SK-N-SH (cell line): ENCODE results near the gene ZFYVE9. TPM values are rescaled to one million over a fixed set of nuclear protein-coding genes. Genes with fewer than 3 reads are reported as not detected.

Source experiments
- CTCF ChIA-PET: fragments of 300-600, 350-600 bp; formaldehyde crosslinking; extraction: SDS; loops from one replicate; lab custom pipeline; 2021; lab: Yijun Ruan, JAX
- POLR2A ChIA-PET: fragments of 350-600 bp; sonication (Branson Sonifier 250); formaldehyde crosslinking; extraction: SDS; loops from one replicate; lab custom pipeline; 2020; ENCODE audit warnings: antibody characterized with exemption, inconsistent platforms; lab: Yijun Ruan, JAX
- DNase-seq: peaks from one replicate; pipeline ENCODE4 v3.0.0; 2012
- H2AFZ ChIP-seq: fragments of 200-600 bp; sonication (generic); 2 replicates; pipeline ENCODE4 v1.8.1; 2016; ENCODE audit warnings: antibody characterized with exemption, mild to moderate bottlenecking, low read depth
- H3F3A ChIP-seq: fragments of 200-600 bp; sonication (generic); replicated peaks from 2 replicates; pipeline ENCODE3; 2016; ENCODE audit warnings: antibody characterized with exemption, mild to moderate bottlenecking; ENCODE audit not compliant: insufficient read depth
- H3K27ac ChIP-seq, 2 experiments: fragments of 200-500 bp in 1 of 2; fragments of 200-600 bp in 1 of 2; sonication (Bioruptor generic) in 1 of 2; sonication (generic), shearing (Covaris generic) in 1 of 2; 2 replicates each; pipeline versions ENCODE4 v1.5.1 to v1.6.1; 2014 to 2016; ENCODE audit warnings: low read depth in 2 of 2, inconsistent platforms in 1 of 2, low read length in 1 of 2, mild to moderate bottlenecking in 1 of 2, mixed read lengths in 1 of 2
- H3K27me3 ChIP-seq: fragments of 200-600 bp; sonication (generic), shearing (Covaris generic); 2 replicates; pipeline ENCODE4 v1.6.1; 2016; ENCODE audit warnings: mixed run types; ENCODE audit not compliant: insufficient read depth
- H3K36me3 ChIP-seq, 2 experiments: fragments of 200-500 bp in 1 of 2; fragments of 200-600 bp in 1 of 2; sonication (Bioruptor generic) in 1 of 2; sonication (generic) in 1 of 2; replicated peaks in 1 of 2; 2 replicates each; pipeline versions ENCODE3 to v1.5.1; 2014 to 2016; ENCODE audit warnings: low read length in 1 of 2, mild to moderate bottlenecking in 1 of 2; ENCODE audit not compliant: insufficient read depth in 2 of 2, control insufficient read depth in 1 of 2
- H3K4me1 ChIP-seq, 2 experiments: fragments of 200-500 bp in 1 of 2; fragments of 200-600 bp in 1 of 2; sonication (Bioruptor generic) in 1 of 2; sonication (generic), shearing (Covaris generic) in 1 of 2; 2 replicates each; pipeline versions ENCODE4 v1.5.1 to v1.6.1; 2014 to 2016; ENCODE audit warnings: low read depth in 1 of 2, low read length in 1 of 2, mixed run types in 1 of 2; ENCODE audit not compliant: insufficient read depth in 2 of 2, control insufficient read depth in 1 of 2
- H3K4me2 ChIP-seq: fragments of 200-600 bp; sonication (generic), shearing (Covaris generic); 2 replicates; pipeline ENCODE4 v1.6.1; 2017; ENCODE audit warnings: mixed run types
- H3K4me3 ChIP-seq, 2 experiments: fragments of 200-500 bp in 1 of 2; fragments of 200-600 bp in 1 of 2; sonication (Bioruptor generic) in 1 of 2; sonication (generic), shearing (Covaris generic) in 1 of 2; 2 replicates each; pipeline versions ENCODE4 v1.5.1 to v1.8.1; 2014 to 2016; ENCODE audit warnings: low read depth in 2 of 2, inconsistent platforms in 1 of 2, low read length in 1 of 2, mild to moderate bottlenecking in 1 of 2, mixed read lengths in 1 of 2, moderate library complexity in 1 of 2
- H3K79me2 ChIP-seq: fragments of 200-600 bp; sonication (generic); 2 replicates; pipeline ENCODE4 v1.8.1; 2017; ENCODE audit warnings: mild to moderate bottlenecking; ENCODE audit not compliant: insufficient read depth
- H3K9ac ChIP-seq: fragments of 200-600 bp; sonication (generic); 2 replicates; pipeline ENCODE4 v1.6.1; 2017; ENCODE audit warnings: mixed run types
- H3K9me2 ChIP-seq: fragments of 200-600 bp; sonication (generic); 2 replicates; pipeline ENCODE4 v1.6.1; 2017; ENCODE audit warnings: mixed run types
- H3K9me3 ChIP-seq: fragments of 200-600 bp; sonication (generic); 2 replicates; pipeline ENCODE4 v1.6.1; 2017; ENCODE audit warnings: mixed run types, mild to moderate bottlenecking, moderate library complexity
- H4K20me1 ChIP-seq: fragments of 200-600 bp; sonication (generic); 2 replicates; pipeline ENCODE4 v1.6.1; 2017; ENCODE audit warnings: mild to moderate bottlenecking, mixed run types; ENCODE audit not compliant: insufficient read depth
- EP300 ChIP-seq, 2 experiments: IDR thresholded peaks; 2 replicates each; pipeline versions ENCODE4 v1.4.0 to v1.6.1; 2012; ENCODE audit warnings: borderline replicate concordance in 1 of 2, low read depth in 1 of 2, low read length in 1 of 2
- FOXM1 ChIP-seq: IDR thresholded peaks from 2 replicates; pipeline ENCODE4 v1.4.0; 2012; ENCODE audit warnings: low read depth, mild to moderate bottlenecking
- GABPA ChIP-seq: IDR thresholded peaks from 2 replicates; pipeline ENCODE4 v1.4.0; 2012; ENCODE audit warnings: low read depth, mild to moderate bottlenecking
- GATA2 ChIP-seq: sonication (generic); formaldehyde crosslinking; IDR thresholded peaks from 2 replicates; pipeline ENCODE4 v1.5.0; 2020; ENCODE audit warnings: mild to moderate bottlenecking, missing genetic modification reagents
- JUND ChIP-seq: IDR thresholded peaks from 2 replicates; pipeline ENCODE4 v1.4.0; 2012
- MEF2A ChIP-seq: IDR thresholded peaks from 2 replicates; pipeline ENCODE4 v1.4.0; 2012; ENCODE audit warnings: low read depth, borderline replicate concordance
- NFIC ChIP-seq: IDR thresholded peaks from 2 replicates; pipeline ENCODE4 v1.4.0; 2012; ENCODE audit warnings: borderline replicate concordance
- POLR2AphosphoS5 ChIP-seq: IDR thresholded peaks from 2 replicates; pipeline ENCODE4 v1.6.1; 2012; ENCODE audit warnings: low read depth, low read length
- RAD21 ChIP-seq: IDR thresholded peaks from 2 replicates; pipeline ENCODE4 v1.6.1; 2012; ENCODE audit warnings: mild to moderate bottlenecking, low read length
- RCOR1 ChIP-seq: fragments of 150-350 bp; IDR thresholded peaks from 2 replicates; pipeline ENCODE4 v1.6.1; 2017; ENCODE audit warnings: antibody characterized with exemption, low read length
- RFX5 ChIP-seq: IDR thresholded peaks from 2 replicates; pipeline ENCODE4 v1.6.1; 2012; ENCODE audit warnings: mild to moderate bottlenecking, improper control_type of control experiment, low read length
- RXRA ChIP-seq: IDR thresholded peaks from 2 replicates; pipeline ENCODE4 v1.4.0; 2012; ENCODE audit warnings: low read depth, mild to moderate bottlenecking, borderline replicate concordance
- SMC3 ChIP-seq: IDR thresholded peaks from 2 replicates; pipeline ENCODE4 v1.6.1; 2012; ENCODE audit warnings: low read depth, low read length, improper control_type of control experiment
- WGBS: methylation state at CpG from one replicate; pipeline ENCODE4 v1.1.6; 2017; ENCODE audit warnings: low lambda C conversion rate; 5-methylcytosine and 5-hydroxymethylcytosine counted together
- polyA plus RNA-seq, 3 experiments: library from polyadenylated mRNA; depleted of rRNA; stranded (reverse); fragments of >200 nt; gene quantifications; 2 replicates each; pipeline ENCODE4 v1.2.3, GENCODE V29; 2012
- TF ChIP-seq, protein P1 (sequence below): IDR thresholded peaks from 2 replicates; pipeline ENCODE4 v1.4.0; 2012; ENCODE audit warnings: low read depth, borderline replicate concordance
- TF ChIP-seq, protein P2 (sequence below): IDR thresholded peaks from 2 replicates; pipeline ENCODE4 v1.6.1; 2012; ENCODE audit warnings: mild to moderate bottlenecking, low read depth, low read length, moderate library complexity
- TF ChIP-seq, protein P3 (sequence below): IDR thresholded peaks from 2 replicates; pipeline ENCODE4; 2012
- TF ChIP-seq, protein P4 (sequence below): fragments of 150-350 bp; IDR thresholded peaks from 2 replicates; pipeline ENCODE4 v1.6.1; 2017; ENCODE audit warnings: antibody characterized with exemption, low read length, low read depth, borderline replicate concordance

ZFYVE9 gene
- polyA plus RNA-seq, 1 of the 3 experiments (the other 2 are of a cell fraction) = 4.1 TPM

DNA sequence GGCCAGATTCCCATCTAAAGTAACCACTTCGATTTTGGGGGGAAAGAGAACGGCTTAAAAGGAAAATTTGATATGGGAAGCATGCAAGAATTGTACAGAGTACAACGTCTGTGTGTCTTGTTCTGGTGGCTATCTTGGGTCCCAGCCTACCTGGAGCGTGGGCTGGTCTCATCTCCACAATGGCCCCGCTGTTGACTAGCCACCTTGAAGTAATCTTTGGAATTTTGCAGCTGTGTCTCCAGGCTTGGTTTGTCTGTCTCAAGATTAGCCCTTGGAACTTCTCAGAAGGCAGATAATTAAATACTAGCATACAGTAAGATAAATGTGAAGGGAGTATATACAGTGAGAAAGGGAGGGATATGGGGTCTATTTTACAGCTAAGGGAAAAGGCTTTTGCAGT lies 225.4 kb downstream of the ZFYVE9 start:
- no peak overlapping the region for H2AFZ ChIP-seq
- no peak overlapping the region for H3K9ac ChIP-seq
- H3K9me2 ChIP-seq = no peaks in the 10 kb centered on the region
- CTCF ChIA-PET = interaction anchor here (1.2 to 1.8 kb wide), 3 partner anchors 19 to 240 kb away, joined by 3 to 5 read pairs (median 5); no protein-coding TSS in a partner anchor
- peaks cover 0 to 13% of the 10 kb centered on the region in 2 experiments; a peak in 3 of 4 replicates for H3K4me1 ChIP-seq
- POLR2A ChIA-PET = no interaction called here
- H3F3A ChIP-seq = peaks cover 24% of the 10 kb centered on the region
- peaks cover 5 to 10% of the 10 kb centered on the region in 2 experiments for H3K36me3 ChIP-seq
- peaks cover 33% of the 10 kb centered on the region for H3K79me2 ChIP-seq
- no peak overlapping the region for H3K27ac ChIP-seq
- no peak for DNase-seq
- WGBS = 96% methylated on average over 5 of the region's 5 CpGs
- H3K4me3 ChIP-seq = no peak overlapping the region; a peak in 1 of 4 replicates
- no peaks in the 10 kb centered on the region for H3K9me3 ChIP-seq
- no peak overlapping the region for H3K4me2 ChIP-seq
- H4K20me1 ChIP-seq = peaks cover 7% of the 10 kb centered on the region; the same call in 1 of the 2 replicates
- H3K27me3 ChIP-seq = no peaks in the 10 kb centered on the region
- no peak for TF ChIP-seq EP300 (IDR thresholded peaks at IDR 0.05; ENCODE audit: borderline replicate concordance in 1 of 2, low read depth in 1 of 2, low read length in 1 of 2)
- TF ChIP-seq GATA2 = no peak
- no peak for TF ChIP-seq FOXM1
- TF ChIP-seq GABPA = no peak
- TF ChIP-seq, protein P1, sequence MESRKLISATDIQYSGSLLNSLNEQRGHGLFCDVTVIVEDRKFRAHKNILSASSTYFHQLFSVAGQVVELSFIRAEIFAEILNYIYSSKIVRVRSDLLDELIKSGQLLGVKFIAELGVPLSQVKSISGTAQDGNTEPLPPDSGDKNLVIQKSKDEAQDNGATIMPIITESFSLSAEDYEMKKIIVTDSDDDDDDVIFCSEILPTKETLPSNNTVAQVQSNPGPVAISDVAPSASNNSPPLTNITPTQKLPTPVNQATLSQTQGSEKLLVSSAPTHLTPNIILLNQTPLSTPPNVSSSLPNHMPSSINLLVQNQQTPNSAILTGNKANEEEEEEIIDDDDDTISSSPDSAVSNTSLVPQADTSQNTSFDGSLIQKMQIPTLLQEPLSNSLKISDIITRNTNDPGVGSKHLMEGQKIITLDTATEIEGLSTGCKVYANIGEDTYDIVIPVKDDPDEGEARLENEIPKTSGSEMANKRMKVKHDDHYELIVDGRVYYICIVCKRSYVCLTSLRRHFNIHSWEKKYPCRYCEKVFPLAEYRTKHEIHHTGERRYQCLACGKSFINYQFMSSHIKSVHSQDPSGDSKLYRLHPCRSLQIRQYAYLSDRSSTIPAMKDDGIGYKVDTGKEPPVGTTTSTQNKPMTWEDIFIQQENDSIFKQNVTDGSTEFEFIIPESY = no peak
- TF ChIP-seq POLR2AphosphoS5 = no peak
- TF ChIP-seq RCOR1 = no peak
- TF ChIP-seq RAD21 = no peak
- TF ChIP-seq MEF2A = no peak
- TF ChIP-seq, protein P2, sequence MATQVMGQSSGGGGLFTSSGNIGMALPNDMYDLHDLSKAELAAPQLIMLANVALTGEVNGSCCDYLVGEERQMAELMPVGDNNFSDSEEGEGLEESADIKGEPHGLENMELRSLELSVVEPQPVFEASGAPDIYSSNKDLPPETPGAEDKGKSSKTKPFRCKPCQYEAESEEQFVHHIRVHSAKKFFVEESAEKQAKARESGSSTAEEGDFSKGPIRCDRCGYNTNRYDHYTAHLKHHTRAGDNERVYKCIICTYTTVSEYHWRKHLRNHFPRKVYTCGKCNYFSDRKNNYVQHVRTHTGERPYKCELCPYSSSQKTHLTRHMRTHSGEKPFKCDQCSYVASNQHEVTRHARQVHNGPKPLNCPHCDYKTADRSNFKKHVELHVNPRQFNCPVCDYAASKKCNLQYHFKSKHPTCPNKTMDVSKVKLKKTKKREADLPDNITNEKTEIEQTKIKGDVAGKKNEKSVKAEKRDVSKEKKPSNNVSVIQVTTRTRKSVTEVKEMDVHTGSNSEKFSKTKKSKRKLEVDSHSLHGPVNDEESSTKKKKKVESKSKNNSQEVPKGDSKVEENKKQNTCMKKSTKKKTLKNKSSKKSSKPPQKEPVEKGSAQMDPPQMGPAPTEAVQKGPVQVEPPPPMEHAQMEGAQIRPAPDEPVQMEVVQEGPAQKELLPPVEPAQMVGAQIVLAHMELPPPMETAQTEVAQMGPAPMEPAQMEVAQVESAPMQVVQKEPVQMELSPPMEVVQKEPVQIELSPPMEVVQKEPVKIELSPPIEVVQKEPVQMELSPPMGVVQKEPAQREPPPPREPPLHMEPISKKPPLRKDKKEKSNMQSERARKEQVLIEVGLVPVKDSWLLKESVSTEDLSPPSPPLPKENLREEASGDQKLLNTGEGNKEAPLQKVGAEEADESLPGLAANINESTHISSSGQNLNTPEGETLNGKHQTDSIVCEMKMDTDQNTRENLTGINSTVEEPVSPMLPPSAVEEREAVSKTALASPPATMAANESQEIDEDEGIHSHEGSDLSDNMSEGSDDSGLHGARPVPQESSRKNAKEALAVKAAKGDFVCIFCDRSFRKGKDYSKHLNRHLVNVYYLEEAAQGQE = no peak
- TF ChIP-seq JUND = no peak
- TF ChIP-seq, protein P3, sequence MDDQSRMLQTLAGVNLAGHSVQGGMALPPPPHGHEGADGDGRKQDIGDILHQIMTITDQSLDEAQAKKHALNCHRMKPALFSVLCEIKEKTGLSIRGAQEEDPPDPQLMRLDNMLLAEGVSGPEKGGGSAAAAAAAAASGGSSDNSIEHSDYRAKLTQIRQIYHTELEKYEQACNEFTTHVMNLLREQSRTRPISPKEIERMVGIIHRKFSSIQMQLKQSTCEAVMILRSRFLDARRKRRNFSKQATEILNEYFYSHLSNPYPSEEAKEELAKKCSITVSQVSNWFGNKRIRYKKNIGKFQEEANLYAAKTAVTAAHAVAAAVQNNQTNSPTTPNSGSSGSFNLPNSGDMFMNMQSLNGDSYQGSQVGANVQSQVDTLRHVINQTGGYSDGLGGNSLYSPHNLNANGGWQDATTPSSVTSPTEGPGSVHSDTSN = no peak
- no peak for TF ChIP-seq SMC3
- TF ChIP-seq RXRA = no peak
- TF ChIP-seq, protein P4, sequence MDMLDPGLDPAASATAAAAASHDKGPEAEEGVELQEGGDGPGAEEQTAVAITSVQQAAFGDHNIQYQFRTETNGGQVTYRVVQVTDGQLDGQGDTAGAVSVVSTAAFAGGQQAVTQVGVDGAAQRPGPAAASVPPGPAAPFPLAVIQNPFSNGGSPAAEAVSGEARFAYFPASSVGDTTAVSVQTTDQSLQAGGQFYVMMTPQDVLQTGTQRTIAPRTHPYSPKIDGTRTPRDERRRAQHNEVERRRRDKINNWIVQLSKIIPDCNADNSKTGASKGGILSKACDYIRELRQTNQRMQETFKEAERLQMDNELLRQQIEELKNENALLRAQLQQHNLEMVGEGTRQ = no peak
- no peak for TF ChIP-seq RFX5
- TF ChIP-seq NFIC = no peak
